HG02884 (cell line): Measurements from ENCODE around the gene POLR1G.
"Not testable (repeated sequence)": the region's sequence is repeated elsewhere in the genome, so short reads cannot be mapped to it uniquely, and the experiment has no call there.

Source experiments
- ATAC-seq: cut with Tn5 transposase; IDR thresholded peaks from one replicate; pipeline ENCODE4 v1.9.1; 2021; ENCODE audit warnings: mild to moderate bottlenecking, moderate library complexity; ENCODE audit not compliant: unreplicated experiment

POLR1G gene

GRCh38 chr19:45395821-45396617 lies 10.4 kb upstream of the POLR1G start:
- ATAC-seq: no peak

GRCh38 chr19:45400192-45400591 lies 6.3 kb upstream of the POLR1G start:
- no peak for ATAC-seq

GRCh38 chr19:45401815-45402214 lies 4.6 kb upstream of the POLR1G start:
- ATAC-seq: no peak

- ATAC-seq: no peak
Observed at GRCh38 chr19:45402298-45403061, 4.0 kb upstream of the POLR1G start.

GRCh38 chr19:45403272-45403671 lies 3.2 kb upstream of the POLR1G start:
- no peak for ATAC-seq

GRCh38 chr19:45403781-45404556 lies 2.5 kb upstream of the POLR1G start:
- ATAC-seq: no peak

- ATAC-seq: no peak
Observed at GRCh38 chr19:45404557-45405434, 1.6 kb upstream of the POLR1G start, which contains the start of gene PPP1R13L. TSS of gene PPP1R13L (minus strand) at chr19:45405069. CDS start at chr19:45398318, 6,751 bp downstream.

- peak; percentile 40 for ATAC-seq
Observed at GRCh38 chr19:45405435-45406225, 814 bp upstream of the POLR1G start.

- ATAC-seq: no peak
Observed at GRCh38 chr19:45407091-45407375, 589 bp downstream of the POLR1G start.

- not testable (repeated sequence) for ATAC-seq
Observed at GRCh38 chr19:45407585-45407984, 1.1 kb downstream of the POLR1G start.

- no peak for ATAC-seq
Observed at GRCh38 chr19:45408121-45408520, 1.7 kb downstream of the POLR1G start.

GRCh38 chr19:45408830-45409556 lies 2.5 kb downstream of the POLR1G start:
- no peak for ATAC-seq

- no peak for ATAC-seq
Observed at GRCh38 chr19:45409557-45409920, 3.1 kb downstream of the POLR1G start.

- not testable (repeated sequence) for ATAC-seq
Observed at GRCh38 chr19:45410330-45410729, 3.9 kb downstream of the POLR1G start.

GRCh38 chr19:45413497-45413896 lies 7.1 kb downstream of the POLR1G start:
- no peak for ATAC-seq

GRCh38 chr19:45414468-45414867 lies 8.0 kb downstream of the POLR1G start:
- no peak for ATAC-seq

- ATAC-seq: no peak
Observed at GRCh38 chr19:45417151-45417550, 10.7 kb downstream of the POLR1G start.

GRCh38 chr19:45418802-45419201 lies 12.4 kb downstream of the POLR1G start:
- no peak for ATAC-seq

GRCh38 chr19:45419396-45419795 lies 13.0 kb downstream of the POLR1G start:
- peak; percentile 55 for ATAC-seq
